H1 (cell line): ENCODE data around the gene RPS3. TPM values are rescaled to one million over a fixed set of nuclear protein-coding genes. Genes with fewer than 3 reads are reported as not detected.

Experiments
- CTCF ChIA-PET: fragments of 300-600 bp; sonication (Branson Sonifier 250); formaldehyde crosslinking; loops from one replicate; lab custom pipeline; 2021; ENCODE audit not compliant: partially characterized antibody; lab: Charles Lee
- POLR2A ChIA-PET: fragments of 300-600 bp; sonication (Branson Sonifier 250); formaldehyde crosslinking; loops from one replicate; lab custom pipeline; 2021; ENCODE audit warnings: inconsistent platforms; ENCODE audit not compliant: partially characterized antibody; lab: Charles Lee
- DNase-seq, 2 experiments: peaks; one replicate each; pipeline versions ENCODE4 v3.0.0 to v3.0.0-alpha.2; 2010 to 2022; ENCODE audit warnings: low spot score in 2 of 2, low read depth in 1 of 2, mixed read lengths in 1 of 2
- FAIRE-seq: peaks from 2 replicates; lab custom pipeline; 2011; peaks lifted over from hg19 to GRCh38; lab: Jason Lieb, UNC
- H2AFZ ChIP-seq: 2 replicates; pipeline ENCODE4 v1.8.1; 2012; ENCODE audit warnings: low read length, inconsistent platforms
- H2AK5ac ChIP-seq: 2 replicates; pipeline ENCODE4 v1.6.1; 2013; ENCODE audit warnings: low read depth, low read length
- H2BK120ac ChIP-seq: replicated peaks from 2 replicates; pipeline ENCODE3; 2013; ENCODE audit warnings: low read depth, low read length, inconsistent platforms
- H2BK12ac ChIP-seq: 2 replicates; pipeline ENCODE4 v1.6.1; 2013; ENCODE audit warnings: low read depth, low read length
- H2BK15ac ChIP-seq: 2 replicates; pipeline ENCODE4 v1.6.1; 2013; ENCODE audit warnings: low read length
- H2BK20ac ChIP-seq: 2 replicates; pipeline ENCODE4 v1.6.1; 2013; ENCODE audit warnings: low read length
- H2BK5ac ChIP-seq: 2 replicates; pipeline ENCODE4 v1.6.1; 2013; ENCODE audit warnings: low read depth, low read length
- H3K14ac ChIP-seq: 2 replicates; pipeline ENCODE4 v1.6.1; 2013; ENCODE audit warnings: inconsistent platforms; ENCODE audit not compliant: insufficient read length
- H3K18ac ChIP-seq: 2 replicates; pipeline ENCODE4 v1.6.1; 2013; ENCODE audit warnings: low read length; ENCODE audit errors: extremely low read depth
- H3K23ac ChIP-seq: 2 replicates; pipeline ENCODE4 v1.6.1; 2013; ENCODE audit warnings: inconsistent platforms; ENCODE audit not compliant: insufficient read length
- H3K23me2 ChIP-seq: 2 replicates; pipeline ENCODE4 v1.6.1; 2013; ENCODE audit warnings: low read depth, low read length
- H3K27ac ChIP-seq: 2 replicates; pipeline ENCODE4 v1.6.1; 2011; ENCODE audit warnings: low read depth, low read length, inconsistent platforms
- H3K27me3 ChIP-seq, 4 experiments: replicated peaks in 1 of 4; 1 replicate in 1 of 4; 2 replicates in 3 of 4; pipeline versions ENCODE4 v1.6.1 to v1.8.1; 2011 to 2013; ENCODE audit warnings: low read length in 3 of 4, mild to moderate bottlenecking in 3 of 4, inconsistent platforms in 2 of 4, mixed read lengths in 2 of 4, moderate library complexity in 1 of 4; ENCODE audit not compliant: control insufficient read depth in 3 of 4, insufficient read depth in 3 of 4; ENCODE audit errors: extremely low read depth in 1 of 4
- H3K36me3 ChIP-seq, 4 experiments: 2 replicates each; pipeline versions ENCODE4 v1.6.1 to v1.8.1; 2011 to 2013; ENCODE audit warnings: mild to moderate bottlenecking in 4 of 4, low read length in 3 of 4, moderate library complexity in 2 of 4, control low read depth in 1 of 4, inconsistent platforms in 1 of 4; ENCODE audit not compliant: insufficient read depth in 4 of 4, control insufficient read depth in 2 of 4
- H3K4ac ChIP-seq: replicated peaks from 2 replicates; pipeline ENCODE3; 2013; ENCODE audit warnings: low read length, low read depth, mixed read lengths, inconsistent platforms; ENCODE audit not compliant: insufficient read length
- H3K4me1 ChIP-seq, 4 experiments: replicated peaks in 1 of 4; 1 replicate in 1 of 4; 2 replicates in 3 of 4; pipeline versions ENCODE4 v1.6.1 to v1.8.1; 2011 to 2013; ENCODE audit warnings: low read length in 3 of 4, inconsistent platforms in 2 of 4, mixed read lengths in 1 of 4; ENCODE audit not compliant: insufficient read depth in 4 of 4, control insufficient read depth in 3 of 4
- H3K4me2 ChIP-seq, 2 experiments: 2 replicates each; pipeline versions ENCODE4 v1.6.1 to v1.8.1; 2011 to 2013; ENCODE audit warnings: low read depth in 2 of 2, low read length in 2 of 2, control low read depth in 1 of 2, inconsistent platforms in 1 of 2, mild to moderate bottlenecking in 1 of 2; ENCODE audit not compliant: insufficient read depth in 1 of 2
- H3K4me3 ChIP-seq, 4 experiments: fragments of 200-600, 300-600 bp in 1 of 4; sonication (generic), shearing (Covaris generic), sonication (Bioruptor Twin) in 1 of 4; 2 replicates each; pipeline versions ENCODE4 v1.5.1 to v1.8.1; 2011 to 2016; ENCODE audit warnings: low read length in 4 of 4, low read depth in 3 of 4, control low read depth in 2 of 4, inconsistent platforms in 2 of 4, mild to moderate bottlenecking in 2 of 4, mixed read lengths in 1 of 4, moderate library complexity in 1 of 4; ENCODE audit not compliant: insufficient read depth in 2 of 4; ENCODE audit errors: extremely low read depth in 1 of 4
- H3K56ac ChIP-seq: replicated peaks from 2 replicates; pipeline ENCODE3; 2013; ENCODE audit warnings: low read depth, mild to moderate bottlenecking, mixed read lengths, low read length, inconsistent platforms; ENCODE audit not compliant: insufficient read length
- H3K79me1 ChIP-seq: 2 replicates; pipeline ENCODE4 v1.6.1; 2013; ENCODE audit warnings: low read depth, low read length, control low read depth
- H3K79me2 ChIP-seq, 2 experiments: 2 replicates each; pipeline versions ENCODE4 v1.6.1 to v1.8.1; 2012 to 2013; ENCODE audit warnings: low read length in 2 of 2, mild to moderate bottlenecking in 2 of 2, inconsistent platforms in 1 of 2; ENCODE audit not compliant: insufficient read depth in 2 of 2, control insufficient read depth in 1 of 2
- H3K9ac ChIP-seq, 4 experiments: replicated peaks in 1 of 4; 1 replicate in 1 of 4; 2 replicates in 3 of 4; pipeline versions ENCODE4 v1.6.1 to v1.8.1; 2011 to 2013; ENCODE audit warnings: low read depth in 3 of 4, low read length in 3 of 4, control low read depth in 2 of 4, mild to moderate bottlenecking in 2 of 4, moderate library complexity in 2 of 4, inconsistent platforms in 1 of 4; ENCODE audit errors: extremely low read depth in 1 of 4
- H3K9me3 ChIP-seq, 2 experiments: 2 replicates each; pipeline versions ENCODE4 v1.6.1 to v1.8.1; 2012 to 2013; ENCODE audit warnings: mild to moderate bottlenecking in 2 of 2, moderate library complexity in 2 of 2, control low read depth in 1 of 2, inconsistent platforms in 1 of 2, low read depth in 1 of 2, low read length in 1 of 2, mixed read lengths in 1 of 2; ENCODE audit not compliant: insufficient read depth in 2 of 2
- H4K20me1 ChIP-seq, 2 experiments: replicated peaks in 1 of 2; 2 replicates each; pipeline versions ENCODE3 to v1.8.1; 2011 to 2013; ENCODE audit warnings: inconsistent platforms in 2 of 2, low read length in 2 of 2, mild to moderate bottlenecking in 1 of 2; ENCODE audit not compliant: insufficient read depth in 2 of 2, control insufficient read depth in 1 of 2
- H4K5ac ChIP-seq: 2 replicates; pipeline ENCODE4 v1.6.1; 2013; ENCODE audit warnings: low read length, low read depth, mixed read lengths, inconsistent platforms; ENCODE audit not compliant: insufficient read length
- H4K8ac ChIP-seq: 2 replicates; pipeline ENCODE4 v1.8.0; 2013; ENCODE audit warnings: mild to moderate bottlenecking, moderate library complexity, low read length, inconsistent platforms; ENCODE audit not compliant: insufficient read depth; ENCODE audit errors: extremely low read depth
- H4K91ac ChIP-seq: replicated peaks from 2 replicates; pipeline ENCODE3; 2013; ENCODE audit warnings: low read length, mixed read lengths, inconsistent platforms; ENCODE audit not compliant: insufficient read length
- CTCF ChIP-seq, 3 experiments: IDR thresholded peaks; 1 replicate in 2 of 3; 2 replicates in 1 of 3; pipeline versions ENCODE4 v1.5.1 to v1.6.1; 2011; ENCODE audit warnings: low read length in 3 of 3, mild to moderate bottlenecking in 3 of 3, inconsistent platforms in 2 of 3, low read depth in 1 of 3, moderate library complexity in 1 of 3; ENCODE audit not compliant: insufficient read depth in 1 of 3; ENCODE audit errors: control extremely low read depth in 1 of 3
- GABPA ChIP-seq: IDR thresholded peaks from 2 replicates; pipeline ENCODE4 v1.6.1; 2011; ENCODE audit warnings: mild to moderate bottlenecking, low read length, moderate library complexity, borderline replicate concordance; ENCODE audit not compliant: insufficient read depth
- NANOG ChIP-seq: IDR thresholded peaks from 2 replicates; pipeline ENCODE4 v1.6.1; 2011; ENCODE audit warnings: low read length, low read depth, mild to moderate bottlenecking, inconsistent platforms; ENCODE audit not compliant: insufficient read depth, poor library complexity, severe bottlenecking
- RAD21 ChIP-seq, 2 experiments: IDR thresholded peaks in 1 of 2; conservative IDR thresholded peaks in 1 of 2; 2 replicates each; pipeline ENCODE4 v1.6.1; 2011; ENCODE audit warnings: low read depth in 2 of 2, low read length in 2 of 2, improper control_type of control experiment in 1 of 2, inconsistent platforms in 1 of 2, mild to moderate bottlenecking in 1 of 2, moderate library complexity in 1 of 2
- RBBP5 ChIP-seq: IDR thresholded peaks from 2 replicates; pipeline ENCODE4 v1.7.1; 2012; ENCODE audit warnings: low read depth, mild to moderate bottlenecking, inconsistent platforms, low read length, moderate library complexity, borderline replicate concordance
- SP1 ChIP-seq: IDR thresholded peaks from 2 replicates; pipeline ENCODE4 v1.6.1; 2011; ENCODE audit warnings: low read depth, low read length
- SP4 ChIP-seq: IDR thresholded peaks from 2 replicates; pipeline ENCODE4 v1.6.1; 2012; ENCODE audit warnings: low read length, inconsistent platforms
- YY1 ChIP-seq: IDR thresholded peaks from 2 replicates; pipeline ENCODE4 v1.6.1; 2011; ENCODE audit warnings: low read depth, mild to moderate bottlenecking, low read length
- ZNF274 ChIP-seq: IDR thresholded peaks from 2 replicates; pipeline ENCODE4 v1.7.0; 2012; ENCODE audit warnings: low read length, borderline replicate concordance; ENCODE audit errors: extremely low read depth
- WGBS, 2 experiments: shearing (Covaris generic) in 1 of 2; methylation state at CpG; one replicate each; pipeline versions ENCODE4 v1.1.6 to v1.1.7; 2013 to 2015; ENCODE audit warnings: low lambda C conversion rate in 2 of 2, mixed read lengths in 2 of 2, inconsistent platforms in 1 of 2, low coverage in 1 of 2, missing lambda C conversion rate in 1 of 2; ENCODE audit not compliant: insufficient replicate concordance in 2 of 2, insufficient coverage in 1 of 2, insufficient read length in 1 of 2; ENCODE audit errors: extremely low coverage in 1 of 2, missing lambda C conversion rate in 1 of 2; 5-methylcytosine and 5-hydroxymethylcytosine counted together
- polyA plus RNA-seq, 7 experiments: library from polyadenylated mRNA; depleted of rRNA in 3 of 7; stranded (reverse) in 5 of 7; unstranded in 2 of 7; fragments of >200 nt in 5 of 7; fragments of 200-250 nt in 2 of 7; gene quantifications; 1 replicate in 5 of 7; 2 replicates in 1 of 7; 4 replicates in 1 of 7; pipeline versions ENCODE4 v1.2.1 to v1.2.3, GENCODE V29; 2011 to 2013; ENCODE audit warnings: missing spikeins in 2 of 7, mixed read lengths in 2 of 7
- total RNA-seq: library from RNA; stranded (reverse); fragmentation: NEBNext Ultra II Directional; extraction: Animal tissue kit (Norgen Biotek cat#: 25700); gene quantifications from 2 replicates; pipeline ENCODE4 v1.2.1, GENCODE V29; 2021

Gene RPS3
- total and polyA plus RNA-seq, 2 of the 8 experiments (the other 6 are each of a cell fraction or from before 2014, with no cell fraction given) = 3,813 to 4,194 TPM

- Histone ChIP-seq H3K27me3 (no peaks in the 10 kb centered on the region), H4K20me1 (no peaks in the 10 kb centered on the region), H3K9ac (no peak overlapping the region), H3K56ac (no peak overlapping the region), H3K14ac (no peak overlapping the region), H4K8ac (0 out of 2 replicates have a peak overlapping the region, but pooled peaks have one; percentile 9), H3K79me2 (no peaks in the 10 kb centered on the region), H2BK20ac (no peak overlapping the region), H3K4me3 (no peak overlapping the region), H2AK5ac (no peak overlapping the region), H3K23me2 (no peaks in the 10 kb centered on the region), H3K36me3 (no peaks in the 10 kb centered on the region), H3K18ac (no peak overlapping the region; the same call in 1 of the 2 replicates), H2BK120ac (no peak overlapping the region), H3K23ac (no peak overlapping the region), H4K5ac (no peak overlapping the region), H2BK12ac (peak overlapping the region; percentile 84; the same call in 1 of the 2 replicates), H3K4ac (no peak overlapping the region), H2BK15ac (no peak overlapping the region), H4K91ac (no peak overlapping the region), H2BK5ac (no peak overlapping the region), H3K4me2 (no peak overlapping the region), H3K27ac (no peak overlapping the region), H2AFZ (no peak overlapping the region), H3K9me3 (no peaks in the 10 kb centered on the region), H3K79me1 (no peaks in the 10 kb centered on the region), H3K4me1 (peaks cover 0 to 6% (median 1%) of the 10 kb centered on the region in 4 experiments; a peak in 5 of 7 replicates)
- FAIRE-seq = no peak
- POLR2A ChIA-PET = interaction anchor here (1.2 to 20.0 kb wide), 4 partner anchors 19 to 54 kb away, joined by 3 to 269 read pairs (median 21); partner anchors contain the start of gene RPS3
- WGBS, 2 experiments = 35% methylated on average over 24 of the region's 24 CpGs; no CpG with 5 or more reads in 1 of the 2 experiments
- DNase-seq = peak; percentile 51 to 88
- CTCF ChIA-PET = interaction anchor here (0.5 to 16.6 kb wide), 29 partner anchors 12 to 291 kb away, joined by 3 to 327 read pairs (median 5); partner anchors contain the start of gene RPS3
- TF ChIP-seq ZNF274 (no peak), SP4 (no peak), RBBP5 (no peak), SP1 (no peak), RAD21 (IDR thresholded peaks at IDR 0.05 in 1 of 2, conservative IDR thresholded peaks at IDR 0.05 in 1 of 2; ENCODE audit: low read depth in 2 of 2, low read length in 2 of 2) (peak; percentile 97 to 99), CTCF (IDR thresholded peaks at IDR 0.05; ENCODE audit: control extremely low read depth in 1 of 3, insufficient read depth in 1 of 3, low read depth in 1 of 3, low read length in 3 of 3) (peak; percentile 89 to 98 (median 94)), YY1 (peak; percentile 52; the same call in 1 of the 2 replicates), GABPA (peak; percentile 47; the same call in 1 of the 2 replicates), NANOG (peak; percentile 17)
These were observed 14.8 kb upstream of the RPS3 start for GRCh38 chr11:75384438-75385080.
